GM18511 (cell line): Measurements from ENCODE around the gene THUMPD3.
A peak's percentile ranks its signal among the peaks of the same experiment; 100 is the strongest.

ENCODE experiments used
- ATAC-seq: cut with Tn5 transposase; IDR thresholded peaks from one replicate; pipeline ENCODE4 v1.9.1; 2021; ENCODE audit warnings: mild to moderate bottlenecking, moderate library complexity; ENCODE audit not compliant: unreplicated experiment

Gene THUMPD3

GRCh38 chr3:9396632-9397331 lies 33.9 kb downstream of the THUMPD3 start:
- ATAC-seq: peak; percentile 76

DNA sequence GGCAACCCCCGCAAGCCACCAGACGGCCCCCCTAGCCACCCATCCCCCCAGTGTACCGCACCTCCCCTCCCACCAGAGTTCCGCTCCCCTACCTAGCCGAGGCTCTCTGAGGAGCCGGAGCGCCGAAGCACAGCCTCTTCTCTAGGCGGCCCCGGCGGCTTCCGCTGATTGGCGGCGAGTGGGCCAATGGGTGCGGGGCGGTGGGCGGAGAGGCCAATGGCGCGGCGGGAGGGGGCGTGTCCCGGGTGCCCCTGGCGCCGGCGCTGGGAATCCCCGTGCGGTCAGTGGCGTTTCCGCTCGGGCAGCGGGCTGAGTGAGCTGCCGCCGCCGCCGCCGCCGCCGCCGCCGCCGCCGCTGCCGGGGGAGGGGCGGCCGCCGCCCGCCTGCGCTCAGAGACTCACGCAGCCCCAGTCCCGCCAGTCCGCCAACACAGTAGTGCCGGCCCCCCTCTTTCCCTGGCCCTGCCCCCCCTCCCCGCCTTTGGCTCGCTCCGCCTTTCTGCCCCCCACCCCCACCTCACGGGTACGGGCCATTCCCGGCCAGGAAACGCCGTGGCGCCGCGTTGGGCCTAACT lies 34.6 kb downstream of the THUMPD3 start, which contains the start of gene SETD5:
Gene SETD5 (plus strand): TSS at position 284 of the 574 bp plus-strand sequence. CDS start 31,324 bp downstream, outside the sequence.
- peak; percentile 57 for ATAC-seq

DNA sequence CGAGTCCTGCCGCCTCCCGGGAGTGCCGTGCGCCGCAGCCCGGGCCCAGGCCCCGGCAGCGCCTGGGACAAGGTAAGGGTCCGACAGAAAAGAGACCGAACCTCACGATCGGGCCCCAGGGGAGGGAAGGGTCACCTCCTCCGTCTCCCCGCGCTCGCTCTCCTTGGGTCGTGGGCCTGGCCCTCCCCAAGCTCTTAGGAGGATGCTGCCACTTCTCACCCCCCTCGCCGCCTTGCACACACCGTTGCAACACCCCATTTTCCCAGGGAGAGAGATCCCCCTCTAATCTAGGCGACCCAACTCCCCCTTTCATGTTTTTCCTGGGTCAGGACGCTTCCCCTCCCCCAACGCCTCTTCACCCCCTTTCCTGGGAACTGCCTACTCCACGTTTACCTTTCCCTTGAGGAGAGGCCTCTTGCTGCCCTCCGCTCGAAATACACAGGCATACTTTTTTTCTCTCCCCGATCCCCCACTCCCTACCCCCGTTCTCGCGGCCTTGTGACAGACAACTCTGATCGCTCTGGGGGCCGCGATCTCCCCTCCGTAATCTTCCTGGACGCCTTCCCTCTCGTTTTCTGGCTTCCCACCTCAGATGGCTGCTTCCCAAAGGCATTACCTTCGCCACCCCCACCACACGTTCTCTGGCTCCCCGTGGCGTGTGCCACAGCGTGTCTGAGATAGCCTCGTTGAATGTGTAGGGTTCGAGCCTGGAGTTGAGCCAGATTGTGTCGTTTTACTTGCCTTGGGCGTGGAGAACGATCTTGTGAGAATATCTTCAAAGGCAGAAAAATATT lies 35.2 kb downstream of the THUMPD3 start:
- ATAC-seq: no peak

DNA sequence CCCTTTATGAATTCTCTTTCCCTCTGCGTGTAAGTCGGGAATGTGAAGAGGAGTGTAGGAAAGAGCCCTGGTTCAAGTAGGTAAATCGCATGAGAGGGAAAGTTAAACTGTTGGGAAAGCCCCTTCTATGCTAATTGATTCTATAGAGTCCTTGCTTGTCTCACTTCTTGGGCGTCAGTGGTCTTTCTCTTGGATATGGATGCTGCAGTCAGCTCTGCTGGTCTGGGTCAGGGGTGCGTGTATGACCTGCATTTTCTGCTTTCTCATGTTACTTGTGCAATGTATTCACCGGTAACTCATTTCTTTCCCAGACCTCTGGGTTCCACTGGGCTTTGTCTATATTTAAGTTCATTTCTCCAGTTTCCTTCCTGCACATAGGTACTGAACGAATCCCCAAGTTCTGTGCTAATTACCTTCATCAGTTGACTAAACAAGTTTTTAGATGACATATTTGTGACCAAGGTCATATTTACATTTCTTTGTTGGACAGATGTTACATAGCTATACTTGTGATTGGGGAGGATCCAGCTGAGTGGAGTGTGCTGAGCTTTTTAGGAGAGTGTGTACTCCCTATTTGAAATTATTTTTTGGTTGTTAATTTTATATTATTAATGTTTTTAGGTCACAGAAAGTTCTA lies 36.0 kb downstream of the THUMPD3 start:
- ATAC-seq: no peak

DNA sequence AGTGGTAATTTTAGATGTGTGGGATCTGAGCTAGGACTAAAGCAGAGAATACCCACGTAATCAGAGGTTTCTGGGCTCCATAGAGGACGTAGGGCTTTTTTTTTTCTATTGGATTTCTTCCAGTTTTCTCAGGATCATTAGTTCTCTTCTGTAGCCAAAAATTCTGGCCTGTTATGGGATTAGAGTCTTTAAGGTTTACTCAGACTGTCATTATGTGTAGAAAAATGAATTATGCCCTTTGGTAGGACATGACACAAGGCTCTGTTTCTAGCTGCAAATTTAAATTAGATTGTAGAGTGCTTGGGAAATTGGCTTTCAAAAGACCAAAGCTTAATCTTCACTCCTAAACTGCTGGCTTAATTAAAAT lies 36.5 kb downstream of the THUMPD3 start:
- no peak for ATAC-seq

GRCh38 chr3:9399746-9400145 lies 36.9 kb downstream of the THUMPD3 start:
- no peak for ATAC-seq

DNA sequence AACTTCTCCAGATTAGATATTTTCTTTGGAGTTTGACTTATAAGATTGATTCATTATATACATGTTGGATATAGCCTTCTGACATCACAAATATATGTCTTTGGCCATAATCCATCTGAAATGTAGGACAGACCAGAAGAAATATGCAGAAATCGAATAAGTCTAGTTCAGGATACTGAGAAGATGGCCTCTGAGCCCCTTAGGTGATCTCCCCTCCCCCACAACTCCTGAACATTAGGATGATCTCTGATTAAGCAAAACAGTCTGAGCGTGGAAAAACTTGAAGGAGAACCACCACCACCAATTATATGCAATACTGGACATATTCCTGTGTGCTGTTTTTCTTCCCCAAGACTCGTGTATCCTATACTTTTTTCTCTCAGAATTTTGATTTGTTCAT lies 37.8 kb downstream of the THUMPD3 start:
- ATAC-seq: no peak

GRCh38 chr3:9401986-9402385 lies 39.1 kb downstream of the THUMPD3 start:
- no peak for ATAC-seq

DNA sequence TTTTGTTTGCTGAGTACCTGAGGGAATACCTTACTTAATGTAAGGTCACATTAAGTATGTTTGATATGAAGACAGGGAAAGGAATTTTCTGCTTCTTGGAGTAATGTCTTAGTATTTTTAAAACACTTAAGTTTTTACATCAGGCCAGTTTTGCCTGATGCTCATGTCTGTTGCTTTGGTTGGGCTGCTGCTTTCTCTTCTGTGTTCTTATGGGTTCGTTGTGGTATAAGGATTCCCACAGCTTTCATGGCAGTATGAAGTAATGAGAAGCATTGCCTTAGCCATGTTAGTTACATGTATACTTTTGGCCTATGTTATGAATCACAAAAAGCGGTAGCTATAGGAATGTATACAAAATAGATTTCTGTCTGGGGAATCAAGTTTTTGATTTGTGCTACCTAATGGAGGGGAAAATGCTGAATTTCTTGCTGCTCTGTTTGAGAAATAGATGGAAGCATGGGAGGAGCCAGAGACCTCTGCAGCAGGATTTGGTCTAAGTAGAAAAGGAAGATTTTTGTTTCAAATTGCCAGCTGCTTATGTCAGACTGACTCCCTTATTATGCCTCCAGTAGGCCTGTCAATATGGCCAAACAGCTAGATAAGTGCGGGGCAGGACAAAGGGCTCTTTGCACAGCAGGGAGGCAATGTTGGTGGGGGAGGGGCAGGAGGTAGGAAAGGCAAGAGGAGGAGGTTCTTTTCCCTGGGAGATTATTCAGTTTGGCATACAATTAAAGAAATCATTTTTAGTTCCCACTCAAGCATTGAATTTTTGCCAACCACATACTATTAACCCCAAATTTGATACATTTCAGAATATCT lies 39.8 kb downstream of the THUMPD3 start:
- ATAC-seq: no peak

GRCh38 chr3:9403463-9403862 lies 40.6 kb downstream of the THUMPD3 start:
- ATAC-seq: no peak

GRCh38 chr3:9404680-9405079 lies 41.8 kb downstream of the THUMPD3 start:
- ATAC-seq: no peak

GRCh38 chr3:9405756-9406155 lies 42.9 kb downstream of the THUMPD3 start:
- no peak for ATAC-seq

DNA sequence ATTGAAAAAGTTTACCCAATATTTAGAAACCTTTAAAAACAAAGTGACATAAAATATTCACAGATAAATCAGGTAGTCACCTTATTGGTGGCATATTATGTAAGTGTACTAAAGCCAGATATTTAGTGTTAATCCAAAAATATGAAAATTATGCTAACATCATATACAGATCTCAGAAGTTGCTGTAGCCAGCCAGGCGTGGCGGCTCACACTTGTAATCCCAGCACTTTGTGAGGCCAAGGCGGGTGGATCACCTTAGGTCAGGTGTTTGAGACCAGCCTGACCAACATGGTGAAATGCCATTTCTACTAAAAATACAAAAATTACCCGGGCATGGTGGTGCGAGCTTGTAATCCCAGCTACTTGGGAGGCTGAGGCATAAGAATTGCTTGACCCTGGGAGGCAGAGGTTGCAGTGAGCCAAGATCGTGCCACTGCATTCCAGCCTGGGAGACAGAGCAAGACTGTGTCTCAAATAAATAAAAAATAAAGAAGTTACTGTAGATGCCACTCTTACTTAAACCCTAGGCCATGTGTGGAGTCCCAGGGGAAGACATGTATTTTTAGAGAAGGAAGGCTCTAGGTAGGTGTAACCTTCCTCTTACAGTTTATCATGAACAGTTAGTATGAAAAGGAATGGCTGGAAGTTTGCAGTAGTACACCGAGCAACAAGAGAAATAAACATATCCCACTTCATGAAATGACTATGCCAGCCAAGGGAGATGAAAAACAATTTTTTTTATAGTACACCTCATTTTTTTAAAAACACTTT lies 44.2 kb downstream of the THUMPD3 start:
- ATAC-seq: no peak

DNA sequence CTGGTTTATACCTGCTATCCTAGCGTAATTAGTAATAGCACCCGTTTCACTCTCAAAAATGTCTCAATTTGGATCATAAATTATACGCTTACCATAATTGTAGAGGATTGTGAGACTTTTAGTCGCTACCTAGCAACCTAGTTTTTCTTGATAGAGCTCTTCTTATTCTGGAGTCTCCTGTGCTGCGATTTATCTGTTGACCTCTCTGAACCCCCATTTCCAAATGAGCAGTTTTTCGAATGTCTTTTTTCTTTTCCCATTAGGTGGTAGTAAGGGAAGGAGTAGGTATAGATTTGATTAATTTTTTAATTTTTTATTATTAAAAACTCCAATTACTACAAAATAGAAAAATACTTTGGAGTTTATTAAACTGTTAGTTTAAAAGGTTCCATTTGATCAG lies 45.2 kb downstream of the THUMPD3 start:
- ATAC-seq: no peak

DNA sequence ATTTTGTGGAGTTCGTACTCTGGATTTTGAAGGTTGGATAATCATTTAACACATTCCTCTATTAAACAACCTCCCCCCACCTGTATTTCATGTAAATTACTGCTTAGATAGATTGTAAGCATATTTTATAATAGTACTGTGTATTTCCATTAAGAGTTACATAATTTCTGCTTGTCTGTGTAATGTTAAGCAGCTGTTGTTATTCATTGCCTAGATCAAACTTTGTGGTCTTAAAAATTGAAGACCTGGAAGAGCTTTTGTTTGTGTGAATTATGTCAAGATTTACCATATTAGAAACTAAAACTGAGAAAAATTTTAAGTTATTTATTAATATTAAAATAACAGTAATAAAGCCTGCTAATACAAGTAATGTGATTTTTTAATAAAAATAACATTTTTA lies 45.7 kb downstream of the THUMPD3 start:
- no peak for ATAC-seq

- peak; percentile 55 for ATAC-seq
These were observed 47.4 kb downstream of the THUMPD3 start for GRCh38 chr3:9409981-9410854.

- no peak for ATAC-seq
These were observed 48.4 kb downstream of the THUMPD3 start for GRCh38 chr3:9411302-9411701.

GRCh38 chr3:9412293-9412692 lies 49.4 kb downstream of the THUMPD3 start:
- ATAC-seq: no peak

DNA sequence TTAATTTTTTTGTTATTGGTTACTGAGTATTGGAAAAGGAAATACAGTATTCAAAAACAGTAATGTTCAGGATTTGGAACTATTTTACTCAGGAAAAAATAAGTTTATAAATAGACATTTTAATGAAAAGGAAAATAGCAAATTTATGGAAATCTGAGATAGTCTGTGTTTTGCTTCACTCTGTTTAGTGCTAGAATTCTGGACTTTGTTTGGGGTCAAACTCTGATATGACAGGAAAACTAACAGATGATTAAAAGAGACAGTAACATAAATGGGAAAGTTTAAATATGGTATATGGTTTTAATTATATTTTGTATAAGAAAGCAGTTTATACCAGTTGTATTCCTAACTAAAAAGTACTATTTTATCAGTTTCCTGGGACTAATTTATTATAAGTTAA lies 52.0 kb downstream of the THUMPD3 start:
- ATAC-seq: no peak
